Ishikawa (cell line): Measurements from ENCODE around the gene HDDC2.

Source experiments
- CEBPB ChIP-seq: IDR thresholded peaks from 2 replicates; pipeline ENCODE4 v1.6.1; 2012
- CREB1 ChIP-seq: IDR thresholded peaks from 2 replicates; pipeline ENCODE4 v1.6.1; 2012; ENCODE audit warnings: low read depth
- EGR1 ChIP-seq: IDR thresholded peaks from 2 replicates; pipeline ENCODE4 v1.6.1; 2012
- EP300 ChIP-seq: IDR thresholded peaks from 2 replicates; pipeline ENCODE4 v1.6.1; 2012; ENCODE audit warnings: borderline replicate concordance
- FOXM1 ChIP-seq: IDR thresholded peaks from 2 replicates; pipeline ENCODE4 v1.6.1; 2012; ENCODE audit warnings: low read depth, borderline replicate concordance
- NFIC ChIP-seq: IDR thresholded peaks from 2 replicates; pipeline ENCODE4 v1.6.1; 2012
- RAD21 ChIP-seq: IDR thresholded peaks from 2 replicates; pipeline ENCODE4 v1.6.1; 2012; ENCODE audit warnings: low read depth
- TAF1 ChIP-seq: IDR thresholded peaks from 2 replicates; pipeline ENCODE4 v1.6.1; 2012; ENCODE audit warnings: low read depth, mild to moderate bottlenecking
- TCF12 ChIP-seq: IDR thresholded peaks from 2 replicates; pipeline ENCODE4 v1.6.1; 2012; ENCODE audit warnings: low read depth
- TEAD4 ChIP-seq: IDR thresholded peaks from 2 replicates; pipeline ENCODE4 v1.6.1; 2012
- YY1 ChIP-seq: IDR thresholded peaks from 2 replicates; pipeline ENCODE4 v1.6.1; 2012; ENCODE audit warnings: low read depth
- ZBTB7A ChIP-seq: IDR thresholded peaks from 2 replicates; pipeline ENCODE4 v1.6.1; 2012; ENCODE audit warnings: low read depth
- TF ChIP-seq, protein P1 (sequence below): IDR thresholded peaks from 2 replicates; pipeline ENCODE4 v1.6.1; 2012
- TF ChIP-seq, protein P2 (sequence below): IDR thresholded peaks from 2 replicates; pipeline ENCODE4 v1.6.1; 2012; ENCODE audit warnings: low read depth, mild to moderate bottlenecking
- TF ChIP-seq, protein P3 (sequence below): IDR thresholded peaks from 2 replicates; pipeline ENCODE4 v1.6.1; 2012

Gene HDDC2

DNA sequence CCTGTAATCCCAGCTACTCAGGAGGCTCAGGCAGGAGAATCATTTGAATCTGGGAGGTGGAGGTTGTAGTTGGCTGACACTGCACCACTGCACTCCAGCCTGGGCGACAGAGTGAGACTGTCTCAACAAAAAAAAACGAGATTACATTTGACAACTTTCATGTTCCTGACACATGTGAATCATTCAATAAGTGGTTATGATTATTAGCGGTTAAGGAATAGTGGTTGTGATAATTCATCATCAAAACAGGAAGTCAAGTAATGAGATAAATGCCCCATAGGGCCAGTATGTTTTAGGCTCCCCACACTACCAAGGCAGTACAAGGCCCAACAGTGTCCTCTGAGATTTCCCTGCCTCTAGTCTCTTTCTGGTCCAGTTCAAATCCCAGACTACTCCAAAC, 2.5 kb downstream of the HDDC2 start:
- TF ChIP-seq ZBTB7A = no peak
- TF ChIP-seq EGR1 = no peak
- TF ChIP-seq, protein P1, sequence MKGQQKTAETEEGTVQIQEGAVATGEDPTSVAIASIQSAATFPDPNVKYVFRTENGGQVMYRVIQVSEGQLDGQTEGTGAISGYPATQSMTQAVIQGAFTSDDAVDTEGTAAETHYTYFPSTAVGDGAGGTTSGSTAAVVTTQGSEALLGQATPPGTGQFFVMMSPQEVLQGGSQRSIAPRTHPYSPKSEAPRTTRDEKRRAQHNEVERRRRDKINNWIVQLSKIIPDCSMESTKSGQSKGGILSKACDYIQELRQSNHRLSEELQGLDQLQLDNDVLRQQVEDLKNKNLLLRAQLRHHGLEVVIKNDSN = no peak
- TF ChIP-seq FOXM1 = no peak
- TF ChIP-seq EP300 = no peak
- no peak for TF ChIP-seq CEBPB
- TF ChIP-seq NFIC = no peak
- TF ChIP-seq, protein P2, sequence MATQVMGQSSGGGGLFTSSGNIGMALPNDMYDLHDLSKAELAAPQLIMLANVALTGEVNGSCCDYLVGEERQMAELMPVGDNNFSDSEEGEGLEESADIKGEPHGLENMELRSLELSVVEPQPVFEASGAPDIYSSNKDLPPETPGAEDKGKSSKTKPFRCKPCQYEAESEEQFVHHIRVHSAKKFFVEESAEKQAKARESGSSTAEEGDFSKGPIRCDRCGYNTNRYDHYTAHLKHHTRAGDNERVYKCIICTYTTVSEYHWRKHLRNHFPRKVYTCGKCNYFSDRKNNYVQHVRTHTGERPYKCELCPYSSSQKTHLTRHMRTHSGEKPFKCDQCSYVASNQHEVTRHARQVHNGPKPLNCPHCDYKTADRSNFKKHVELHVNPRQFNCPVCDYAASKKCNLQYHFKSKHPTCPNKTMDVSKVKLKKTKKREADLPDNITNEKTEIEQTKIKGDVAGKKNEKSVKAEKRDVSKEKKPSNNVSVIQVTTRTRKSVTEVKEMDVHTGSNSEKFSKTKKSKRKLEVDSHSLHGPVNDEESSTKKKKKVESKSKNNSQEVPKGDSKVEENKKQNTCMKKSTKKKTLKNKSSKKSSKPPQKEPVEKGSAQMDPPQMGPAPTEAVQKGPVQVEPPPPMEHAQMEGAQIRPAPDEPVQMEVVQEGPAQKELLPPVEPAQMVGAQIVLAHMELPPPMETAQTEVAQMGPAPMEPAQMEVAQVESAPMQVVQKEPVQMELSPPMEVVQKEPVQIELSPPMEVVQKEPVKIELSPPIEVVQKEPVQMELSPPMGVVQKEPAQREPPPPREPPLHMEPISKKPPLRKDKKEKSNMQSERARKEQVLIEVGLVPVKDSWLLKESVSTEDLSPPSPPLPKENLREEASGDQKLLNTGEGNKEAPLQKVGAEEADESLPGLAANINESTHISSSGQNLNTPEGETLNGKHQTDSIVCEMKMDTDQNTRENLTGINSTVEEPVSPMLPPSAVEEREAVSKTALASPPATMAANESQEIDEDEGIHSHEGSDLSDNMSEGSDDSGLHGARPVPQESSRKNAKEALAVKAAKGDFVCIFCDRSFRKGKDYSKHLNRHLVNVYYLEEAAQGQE = no peak
- TF ChIP-seq RAD21 = no peak
- TF ChIP-seq TCF12 = no peak
- no peak for TF ChIP-seq CREB1
- TF ChIP-seq, protein P3, sequence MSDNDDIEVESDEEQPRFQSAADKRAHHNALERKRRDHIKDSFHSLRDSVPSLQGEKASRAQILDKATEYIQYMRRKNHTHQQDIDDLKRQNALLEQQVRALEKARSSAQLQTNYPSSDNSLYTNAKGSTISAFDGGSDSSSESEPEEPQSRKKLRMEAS = no peak
- TF ChIP-seq TEAD4 = no peak
- TF ChIP-seq TAF1 = no peak
- TF ChIP-seq YY1 = no peak

DNA sequence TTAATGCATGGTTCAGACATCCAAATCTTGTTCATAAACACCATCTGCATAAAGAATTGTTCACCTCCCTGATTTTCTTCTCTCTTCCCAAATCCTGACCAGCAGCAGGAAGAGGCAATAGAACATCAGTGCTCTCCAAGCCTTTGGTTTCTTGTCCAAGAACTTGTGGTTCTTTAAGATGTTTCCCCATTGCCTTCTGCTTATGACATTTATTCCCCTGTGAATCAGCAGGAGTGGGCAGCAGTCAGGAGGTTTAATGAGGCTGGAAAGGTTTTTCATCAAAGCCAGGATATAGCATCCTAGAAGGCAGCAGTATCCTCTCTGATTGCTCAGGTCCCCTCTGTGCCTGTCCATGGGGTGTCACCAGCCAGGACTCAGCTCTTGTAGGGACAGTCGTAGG, 5.3 kb downstream of the HDDC2 start:
- TF ChIP-seq, protein P2 = no peak
- TF ChIP-seq TCF12 = no peak
- no peak for TF ChIP-seq TEAD4
- TF ChIP-seq NFIC = no peak
- TF ChIP-seq FOXM1 = no peak
- no peak for TF ChIP-seq YY1
- TF ChIP-seq, protein P1 = no peak
- no peak for TF ChIP-seq CEBPB
- no peak for TF ChIP-seq ZBTB7A
- no peak for TF ChIP-seq TAF1
- no peak for TF ChIP-seq EGR1
- TF ChIP-seq, protein P3 = no peak
- TF ChIP-seq EP300 = no peak
- TF ChIP-seq RAD21 = no peak
- TF ChIP-seq CREB1 = no peak

DNA sequence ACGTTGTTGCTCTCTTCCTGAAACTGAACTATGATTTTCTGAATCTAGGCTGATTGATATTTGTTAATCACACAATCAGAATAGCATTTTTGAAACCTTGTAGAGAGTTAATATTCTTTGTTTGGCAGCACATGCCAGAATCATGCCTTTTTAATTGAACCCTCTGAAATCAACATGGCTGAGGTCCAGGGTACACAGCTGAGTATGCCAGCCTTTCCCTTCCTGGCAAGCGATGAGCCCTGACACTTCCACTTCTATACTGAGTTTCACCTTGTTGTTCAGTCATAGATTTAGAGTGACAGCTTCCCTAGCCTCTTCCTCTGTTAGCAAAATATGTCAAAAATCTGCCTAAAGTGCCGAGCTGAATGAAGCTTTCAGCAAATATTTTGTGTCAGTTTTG, 6.8 kb downstream of the HDDC2 start:
- TF ChIP-seq CEBPB (no peak), RAD21 (no peak), NFIC (no peak), TEAD4 (no peak), EGR1 (no peak), YY1 (no peak), TAF1 (no peak), EP300 (no peak)
- TF ChIP-seq, protein P3 = no peak
- TF ChIP-seq, protein P1 = no peak

DNA sequence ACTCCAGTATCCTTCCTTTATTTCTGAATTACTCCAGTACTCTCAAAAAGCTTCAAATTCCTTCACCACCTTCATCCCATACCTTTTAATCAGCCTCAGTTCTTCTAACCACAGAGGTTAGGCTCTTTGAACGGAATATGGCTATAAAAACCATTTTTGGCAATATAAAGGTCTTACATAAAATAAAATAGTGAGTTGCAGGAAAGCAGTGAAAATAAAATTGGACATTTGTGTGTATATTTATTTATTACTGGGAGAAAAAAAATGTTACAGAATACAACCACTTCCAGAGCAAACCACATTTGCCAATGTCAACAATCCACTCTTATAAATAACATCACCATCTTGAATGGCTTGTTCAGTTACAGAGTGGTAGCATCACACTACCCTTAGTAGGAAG, 7.7 kb downstream of the HDDC2 start:
- TF ChIP-seq TAF1 (no peak), FOXM1 (no peak)

DNA sequence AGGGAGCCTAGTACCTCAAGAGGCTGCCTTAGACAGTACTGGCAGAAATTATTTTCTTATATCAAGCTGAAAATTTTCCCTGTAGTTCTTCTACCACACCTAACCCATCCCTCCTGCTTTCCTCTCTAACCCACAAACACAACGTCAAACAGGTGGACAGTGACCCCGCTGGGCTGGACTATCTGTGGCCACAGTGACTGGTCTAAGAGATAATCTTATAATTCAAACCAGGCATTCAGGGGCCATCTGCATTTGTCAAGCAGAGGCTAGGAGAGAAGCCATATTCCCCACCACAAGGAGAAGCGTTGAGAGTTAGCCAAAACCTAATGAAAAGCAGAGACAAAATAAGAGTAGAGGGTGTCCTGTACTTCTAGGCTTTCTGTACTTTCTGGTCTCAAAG, 8.2 kb downstream of the HDDC2 start:
- TF ChIP-seq YY1 (no peak), FOXM1 (no peak), ZBTB7A (no peak), EGR1 (no peak), TCF12 (no peak), CREB1 (no peak), RAD21 (no peak)
- TF ChIP-seq, protein P3 = no peak
- TF ChIP-seq, protein P1 = no peak
- TF ChIP-seq, protein P2 = no peak
